Measurements from ENCODE around the gene MRGPRD.

MRGPRD gene

GRCh38 chr11:69010964-69011623 lies 30.3 kb upstream of the MRGPRD start:
- Mint-ChIP-seq H3K4me3 (no peak overlapping the region), H3K9me3 (no peaks in the 10 kb centered on the region), H3K27me3 (peaks cover 85% of the 10 kb centered on the region), H3K4me1 (peaks cover 6% of the 10 kb centered on the region), H3K36me3 (no peaks in the 10 kb centered on the region), H3K27ac (no peak overlapping the region)
- peak; percentile 68 for DNase-seq
- CTCF ChIA-PET, result no interaction called here

GRCh38 chr11:69010361-69010891 lies 29.6 kb upstream of the MRGPRD start:
- no peaks in the 10 kb centered on the region for H3K9me3 Mint-ChIP-seq
- CTCF ChIA-PET, result no interaction called here
- H3K4me1 Mint-ChIP-seq, result peaks cover 6% of the 10 kb centered on the region
- peaks cover 80% of the 10 kb centered on the region for H3K27me3 Mint-ChIP-seq
- no peaks in the 10 kb centered on the region for H3K36me3 Mint-ChIP-seq
- no peak for DNase-seq
- no peak overlapping the region for H3K27ac Mint-ChIP-seq
- no peak overlapping the region for H3K4me3 Mint-ChIP-seq

DNA sequence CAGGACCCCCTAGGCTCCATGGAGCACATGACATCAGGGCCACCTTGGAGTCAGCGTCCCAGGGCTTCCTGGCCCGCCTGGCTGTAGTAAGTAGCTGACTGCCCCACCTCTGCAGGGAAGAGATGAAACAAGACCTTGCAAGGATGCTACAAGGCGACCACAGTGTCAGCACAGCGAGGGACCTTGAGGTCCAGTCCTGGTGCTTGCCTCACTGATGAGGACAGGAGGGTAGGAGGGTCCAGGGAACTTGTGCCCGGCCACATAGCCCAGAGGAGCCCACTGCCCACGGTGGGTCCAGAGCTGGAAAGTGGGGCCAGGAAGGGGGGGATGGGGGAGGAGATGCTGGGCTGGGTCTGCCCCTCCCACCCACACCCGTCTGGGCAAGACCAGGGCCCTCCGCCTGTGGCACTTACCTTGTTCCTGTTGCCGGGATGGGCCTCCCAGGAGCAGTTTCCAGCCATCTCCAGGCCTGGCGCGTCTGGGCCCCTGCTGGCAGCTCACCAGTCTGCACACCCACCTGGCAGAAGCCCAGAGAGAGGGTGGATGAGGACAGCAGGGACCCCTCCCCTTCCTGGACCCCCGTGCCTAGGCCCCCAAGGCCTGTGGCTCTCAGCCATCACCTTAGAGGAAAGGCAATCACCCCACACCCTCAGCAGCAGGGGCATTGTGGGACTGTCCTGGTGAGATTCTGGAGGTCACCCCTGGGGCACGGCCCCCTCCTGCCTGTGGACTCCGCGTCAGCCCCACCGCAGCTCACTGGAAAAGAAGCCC lies 28.8 kb upstream of the MRGPRD start:
- H3K9me3 Mint-ChIP-seq, result no peaks in the 10 kb centered on the region
- H3K4me3 Mint-ChIP-seq, result no peak overlapping the region
- H3K27me3 Mint-ChIP-seq, result peaks cover 80% of the 10 kb centered on the region
- peaks cover 6% of the 10 kb centered on the region for H3K4me1 Mint-ChIP-seq
- H3K36me3 Mint-ChIP-seq, result no peaks in the 10 kb centered on the region
- DNase-seq, result no peak
- no peak overlapping the region for H3K27ac Mint-ChIP-seq
- CTCF ChIA-PET, result no interaction called here

GRCh38 chr11:69008737-69009440 lies 28.1 kb upstream of the MRGPRD start:
- Mint-ChIP-seq H3K27me3 (peaks cover 73% of the 10 kb centered on the region), H3K27ac (no peak overlapping the region), H3K9me3 (no peaks in the 10 kb centered on the region), H3K4me1 (peaks cover 6% of the 10 kb centered on the region), H3K4me3 (no peak overlapping the region), H3K36me3 (no peaks in the 10 kb centered on the region)
- CTCF ChIA-PET, result no interaction called here
- DNase-seq, result no peak

GRCh38 chr11:69007975-69008381 lies 27.2 kb upstream of the MRGPRD start:
- peaks cover 70% of the 10 kb centered on the region for H3K27me3 Mint-ChIP-seq
- H3K9me3 Mint-ChIP-seq, result no peaks in the 10 kb centered on the region
- no peaks in the 10 kb centered on the region for H3K36me3 Mint-ChIP-seq
- CTCF ChIA-PET, result no interaction called here
- H3K4me3 Mint-ChIP-seq, result no peak overlapping the region
- H3K4me1 Mint-ChIP-seq, result peaks cover 6% of the 10 kb centered on the region
- H3K27ac Mint-ChIP-seq, result no peak overlapping the region
- no peak for DNase-seq

DNA sequence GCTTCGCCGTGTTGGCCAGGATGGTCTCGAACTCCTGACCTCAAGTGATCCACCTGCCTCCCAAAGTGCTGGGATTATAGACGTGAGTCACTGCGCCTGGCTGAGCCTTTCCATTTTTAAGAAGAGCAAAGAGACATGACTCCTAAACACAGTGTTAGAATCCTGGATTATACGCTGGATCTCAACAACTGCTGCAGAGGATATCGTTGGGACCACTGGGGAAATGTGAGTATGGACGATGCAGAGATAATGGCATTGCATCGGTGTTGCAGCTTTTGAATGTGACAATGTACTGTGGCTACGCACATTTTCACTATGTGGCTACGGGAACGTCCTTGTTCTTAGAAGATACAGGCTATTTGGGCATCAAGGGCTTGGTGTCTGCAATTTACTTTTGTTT lies 26.0 kb upstream of the MRGPRD start:
- Mint-ChIP-seq H3K27me3 (peaks cover 58% of the 10 kb centered on the region), H3K4me3 (no peak overlapping the region), H3K9me3 (no peaks in the 10 kb centered on the region), H3K36me3 (no peaks in the 10 kb centered on the region), H3K27ac (no peak overlapping the region), H3K4me1 (peaks cover 5% of the 10 kb centered on the region)
- DNase-seq, result no peak
- CTCF ChIA-PET, result no interaction called here

DNA sequence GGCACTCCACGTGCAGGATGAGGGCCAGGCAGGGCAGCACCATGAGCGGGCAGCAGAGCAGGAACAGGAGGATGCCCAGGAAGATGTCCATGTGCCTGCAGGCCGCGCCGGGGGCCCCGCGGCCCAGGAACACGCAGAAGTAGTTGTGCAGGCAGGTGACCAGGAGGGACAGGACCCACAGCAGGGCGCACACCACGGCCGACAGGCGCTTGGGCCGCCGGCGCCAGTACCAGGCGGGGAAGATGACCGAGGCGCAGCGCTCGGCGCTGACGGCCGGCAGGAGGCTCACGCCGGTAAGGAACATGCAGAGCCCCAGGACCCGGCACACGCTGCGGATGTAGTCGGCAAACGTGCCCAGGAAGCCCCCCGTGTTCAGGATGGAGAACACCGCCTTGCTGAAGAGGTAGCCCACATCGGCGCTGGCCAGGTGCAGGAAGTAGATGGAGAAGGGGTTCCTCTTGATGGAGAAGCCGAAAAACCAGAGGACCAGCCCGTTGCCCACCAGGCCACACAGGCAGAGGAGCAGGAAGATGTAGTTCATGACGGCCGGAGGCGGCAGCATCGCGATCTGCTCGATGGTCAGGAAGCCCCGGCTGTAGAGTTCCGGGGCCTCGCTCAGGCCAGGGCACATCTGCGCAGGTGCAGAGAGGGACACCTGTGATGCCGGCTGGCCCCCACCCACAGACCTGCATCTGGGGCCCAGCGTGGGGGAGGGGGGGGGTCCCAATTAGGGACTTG lies 25.0 kb upstream of the MRGPRD start:
- Mint-ChIP-seq H3K4me3 (no peak overlapping the region), H3K4me1 (no peaks in the 10 kb centered on the region), H3K27me3 (peaks cover 51% of the 10 kb centered on the region), H3K27ac (no peak overlapping the region), H3K9me3 (no peaks in the 10 kb centered on the region), H3K36me3 (no peaks in the 10 kb centered on the region)
- DNase-seq, result no peak
- CTCF ChIA-PET, result no interaction called here

GRCh38 chr11:69005183-69005630 lies 24.4 kb upstream of the MRGPRD start:
- Mint-ChIP-seq H3K27me3 (peaks cover 45% of the 10 kb centered on the region), H3K4me3 (no peak overlapping the region), H3K9me3 (no peaks in the 10 kb centered on the region), H3K27ac (no peak overlapping the region), H3K36me3 (no peaks in the 10 kb centered on the region), H3K4me1 (no peaks in the 10 kb centered on the region)
- DNase-seq, result no peak
- CTCF ChIA-PET, result no interaction called here

GRCh38 chr11:69004411-69005182 lies 23.8 kb upstream of the MRGPRD start:
- H3K4me3 Mint-ChIP-seq, result no peak overlapping the region
- H3K27ac Mint-ChIP-seq, result no peak overlapping the region
- no peak for DNase-seq
- H3K27me3 Mint-ChIP-seq, result peaks cover 39% of the 10 kb centered on the region
- H3K9me3 Mint-ChIP-seq, result no peaks in the 10 kb centered on the region
- H3K4me1 Mint-ChIP-seq, result no peaks in the 10 kb centered on the region
- no peaks in the 10 kb centered on the region for H3K36me3 Mint-ChIP-seq
- CTCF ChIA-PET, result no interaction called here

- no peaks in the 10 kb centered on the region for H3K9me3 Mint-ChIP-seq
- H3K27me3 Mint-ChIP-seq, result peaks cover 38% of the 10 kb centered on the region
Observed at GRCh38 chr11:69003866-69004367, 23.1 kb upstream of the MRGPRD start.

GRCh38 chr11:69003301-69003865 lies 22.6 kb upstream of the MRGPRD start:
- H3K27ac Mint-ChIP-seq, result no peak overlapping the region
- no peaks in the 10 kb centered on the region for H3K36me3 Mint-ChIP-seq
- CTCF ChIA-PET, result no interaction called here
- no peaks in the 10 kb centered on the region for H3K9me3 Mint-ChIP-seq
- peaks cover 33% of the 10 kb centered on the region for H3K27me3 Mint-ChIP-seq
- H3K4me1 Mint-ChIP-seq, result no peaks in the 10 kb centered on the region
- no peak overlapping the region for H3K4me3 Mint-ChIP-seq
- no peak for DNase-seq

More at GRCh38 chr11:69003866-69004367, 23.1 kb upstream of the MRGPRD start:
- no peak overlapping the region for H3K4me3 Mint-ChIP-seq
- DNase-seq, result no peak
- CTCF ChIA-PET, result no interaction called here
- H3K4me1 Mint-ChIP-seq, result no peaks in the 10 kb centered on the region
- H3K27ac Mint-ChIP-seq, result no peak overlapping the region
- H3K36me3 Mint-ChIP-seq, result no peaks in the 10 kb centered on the region

DNA sequence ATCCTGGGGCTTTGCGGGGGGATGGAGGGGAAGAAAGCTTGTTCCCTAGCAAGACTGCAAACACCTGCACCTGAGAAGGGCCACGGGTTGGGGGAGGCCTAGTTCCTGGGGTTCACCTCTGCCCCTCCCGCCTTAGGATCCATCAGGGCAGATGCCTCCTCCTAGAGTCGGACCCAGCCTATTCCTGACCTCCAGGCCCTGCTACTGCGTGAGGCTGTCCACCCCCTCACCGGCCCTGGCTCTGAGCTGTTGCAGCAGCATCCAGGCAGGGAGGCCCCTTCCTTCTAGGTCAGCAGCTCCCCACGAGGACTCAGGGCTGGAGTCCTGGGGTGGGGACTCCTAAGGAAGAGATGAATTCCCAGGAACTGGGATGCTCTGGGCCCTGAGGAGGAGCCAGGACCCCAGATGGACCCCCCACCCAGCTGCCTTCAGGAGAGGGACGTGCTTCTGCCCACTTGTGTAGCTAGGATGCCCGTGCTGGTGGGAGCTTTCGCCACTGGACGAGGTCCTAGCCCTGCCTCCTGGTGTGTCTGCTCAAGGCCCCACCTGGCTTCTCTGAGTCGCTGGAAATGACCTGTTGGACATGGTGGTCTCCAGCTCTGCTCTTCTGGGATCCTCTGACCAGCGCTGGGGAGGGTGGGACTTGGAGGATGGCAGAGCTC lies 21.9 kb upstream of the MRGPRD start:
- H3K4me3 Mint-ChIP-seq, result no peak overlapping the region
- CTCF ChIA-PET, result no interaction called here

DNA sequence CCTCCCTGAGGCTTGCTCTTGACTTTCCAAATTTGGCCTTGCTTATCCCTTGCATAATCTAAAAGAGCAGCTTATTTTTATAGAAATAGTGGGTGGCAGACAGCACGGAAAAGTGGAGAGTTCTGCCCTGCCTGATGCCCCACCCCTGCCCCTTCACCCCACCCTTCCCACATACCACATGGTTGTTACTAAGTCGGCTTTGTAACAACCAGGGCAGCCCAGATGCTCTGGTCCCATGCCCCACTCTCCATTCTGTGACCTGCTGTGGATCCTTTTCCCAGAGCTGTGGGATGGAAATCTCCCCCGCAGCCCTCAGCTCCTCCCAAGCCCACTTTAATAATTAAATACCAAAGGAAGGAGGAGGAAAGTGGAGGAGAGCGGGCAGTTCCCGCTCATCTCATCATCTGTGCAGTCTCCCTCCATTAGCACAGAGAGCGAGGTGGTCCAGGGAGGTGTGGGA lies 21.4 kb upstream of the MRGPRD start:
- CTCF ChIA-PET, result no interaction called here
- Mint-ChIP-seq H3K4me1 (no peaks in the 10 kb centered on the region), H3K4me3 (no peak overlapping the region), H3K36me3 (no peaks in the 10 kb centered on the region), H3K27me3 (peaks cover 25% of the 10 kb centered on the region), H3K9me3 (no peaks in the 10 kb centered on the region), H3K27ac (no peak overlapping the region)
- no peak for DNase-seq

More for the DNA sequence above, 21.9 kb upstream of the MRGPRD start:
- Mint-ChIP-seq H3K27ac (no peak overlapping the region), H3K36me3 (no peaks in the 10 kb centered on the region), H3K9me3 (no peaks in the 10 kb centered on the region), H3K27me3 (peaks cover 26% of the 10 kb centered on the region), H3K4me1 (no peaks in the 10 kb centered on the region)
- DNase-seq, result no peak
